ENCODE data around the gene VPS33A.
"Not testable (repeated sequence)": the region's sequence is repeated elsewhere in the genome, so short reads cannot be mapped to it uniquely, and the experiment has no call there.

VPS33A gene

GRCh38 chr12:122266230-122266901, at the start of gene VPS33A:
VPS33A (minus strand) TSS chr12:122266494; CDS start chr12:122266408, 86 bp downstream.
- DNase-seq: peak; percentile 92

- DNase-seq: no peak
Observed at GRCh38 chr12:122312926-122313325, 46.6 kb upstream of the VPS33A start.

GRCh38 chr12:122311696-122312095, 45.4 kb upstream of the VPS33A start:
- no peak for DNase-seq

DNA sequence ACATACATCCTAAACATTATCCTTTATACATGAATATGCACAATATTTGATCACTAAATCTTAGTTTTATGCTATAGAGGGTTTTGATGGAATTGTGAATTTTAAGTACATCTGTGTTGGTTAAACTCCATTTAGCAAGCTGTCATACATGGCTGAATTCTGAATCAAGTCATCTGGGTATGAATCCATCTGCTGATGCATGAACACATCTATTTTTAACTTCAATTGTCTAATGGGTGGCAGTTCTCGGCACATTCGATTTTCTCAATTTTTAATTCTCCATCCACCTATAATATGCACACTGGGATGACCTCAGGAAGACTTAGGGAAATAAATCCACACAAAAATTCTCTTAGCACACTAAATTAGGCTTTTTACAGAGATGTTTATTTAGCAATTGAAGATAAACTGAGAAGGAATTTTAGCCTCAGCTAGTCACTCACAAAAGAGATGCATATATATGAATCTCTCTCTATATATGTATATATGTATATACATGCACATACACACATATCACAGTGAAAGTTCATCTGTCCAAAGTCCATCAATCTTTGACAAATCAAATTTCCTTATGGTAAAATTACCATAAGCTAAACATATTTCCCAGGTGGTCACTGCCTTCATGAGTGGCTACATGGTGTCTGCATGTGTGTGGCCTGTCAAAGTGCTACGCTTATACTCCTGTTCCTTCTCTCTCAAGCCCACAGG, 44.5 kb upstream of the VPS33A start:
- no peak for DNase-seq

- DNase-seq: no peak
Observed at GRCh38 chr12:122309564-122310121, 43.3 kb upstream of the VPS33A start.

DNA sequence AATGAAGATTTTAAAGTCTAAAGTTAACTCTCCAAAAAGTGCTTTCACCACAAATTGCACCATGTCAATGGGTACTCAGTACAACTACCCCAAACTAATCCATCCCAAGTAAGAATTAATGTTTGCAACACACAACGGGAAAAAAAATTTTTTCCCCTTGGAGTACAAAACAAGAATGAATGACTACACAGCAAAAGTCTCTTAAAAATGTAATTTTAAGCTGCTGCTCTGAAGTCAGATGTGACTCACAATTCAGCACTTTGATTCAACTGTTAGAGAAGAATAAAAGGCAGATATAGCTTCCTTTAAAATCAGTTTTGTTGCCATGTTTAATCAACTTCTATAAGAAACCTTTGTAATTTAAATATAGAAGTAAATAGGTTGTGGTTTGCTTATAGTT, 42.5 kb upstream of the VPS33A start:
- no peak for DNase-seq

DNA sequence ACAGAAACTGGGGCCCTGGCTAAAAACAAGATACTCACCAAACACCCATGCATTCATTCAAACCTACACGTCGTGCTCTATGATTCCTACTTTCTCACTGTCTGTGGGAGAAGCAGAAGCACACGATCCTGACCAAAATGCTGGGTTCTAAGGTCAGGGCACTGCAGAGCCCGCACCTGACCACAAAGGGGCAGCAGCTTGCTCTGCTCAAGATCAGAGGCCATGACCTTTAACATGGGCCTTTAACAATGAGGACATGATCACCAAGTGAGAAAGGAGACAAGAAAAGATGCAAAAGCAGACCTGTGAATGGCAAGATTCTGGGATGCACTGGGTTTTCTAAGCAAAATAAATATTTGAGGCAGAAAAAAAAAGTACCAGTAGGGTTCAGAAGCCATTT, 40.1 kb upstream of the VPS33A start:
- DNase-seq: no peak

- DNase-seq: no peak
Observed at GRCh38 chr12:122304924-122305323, 38.6 kb upstream of the VPS33A start.

DNA sequence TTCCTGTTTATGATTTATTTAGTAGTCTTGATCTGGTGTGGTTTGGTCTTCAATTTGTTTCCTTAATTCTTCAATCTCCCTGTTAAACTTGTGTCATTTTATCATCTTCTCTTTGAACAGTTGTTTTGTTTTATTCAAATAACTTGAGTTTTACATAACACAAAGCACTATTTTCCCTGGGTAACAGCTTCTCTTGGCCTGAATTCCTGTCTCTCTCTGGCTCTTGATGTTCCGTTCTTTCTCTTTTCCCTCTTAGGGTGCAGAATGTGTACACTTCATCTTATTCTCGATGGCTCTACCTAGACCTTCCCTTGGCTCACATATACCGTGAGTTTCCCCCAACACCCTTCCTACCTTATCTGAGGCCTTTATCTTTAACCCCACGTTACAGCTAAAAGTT, 36.8 kb upstream of the VPS33A start:
- DNase-seq: no peak

DNA sequence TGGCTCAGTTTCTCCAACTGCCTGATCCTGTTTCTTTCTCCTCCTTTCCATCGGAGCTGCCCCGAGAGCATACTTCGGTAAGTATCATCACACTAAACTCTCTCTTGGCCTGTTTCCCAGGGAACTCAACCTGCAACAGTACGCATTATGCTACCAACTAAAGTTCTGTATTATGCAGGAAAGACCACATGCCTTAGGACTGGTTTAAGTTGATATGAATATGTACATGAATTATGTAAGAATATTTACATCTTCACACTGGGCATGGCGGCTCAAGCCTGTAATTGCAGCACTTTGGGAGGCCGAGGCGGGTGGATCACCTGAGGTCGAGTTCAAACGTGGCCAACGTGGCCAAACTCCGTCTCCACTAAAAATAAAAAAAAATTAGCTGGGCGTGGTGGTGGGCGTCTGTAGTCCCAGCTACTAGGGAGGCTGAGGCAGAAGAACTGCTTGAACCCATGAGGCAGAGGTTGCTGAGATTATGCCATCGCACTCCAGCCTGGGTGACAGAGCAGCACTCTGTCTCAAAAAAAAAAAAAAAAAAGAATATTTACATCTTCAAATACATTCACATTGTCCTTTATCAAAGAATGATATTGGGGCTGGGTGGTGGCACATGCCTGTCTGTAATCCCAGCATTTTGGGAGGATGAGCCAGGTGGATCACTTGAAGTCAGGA, 31.9 kb upstream of the VPS33A start:
- DNase-seq: no peak

DNA sequence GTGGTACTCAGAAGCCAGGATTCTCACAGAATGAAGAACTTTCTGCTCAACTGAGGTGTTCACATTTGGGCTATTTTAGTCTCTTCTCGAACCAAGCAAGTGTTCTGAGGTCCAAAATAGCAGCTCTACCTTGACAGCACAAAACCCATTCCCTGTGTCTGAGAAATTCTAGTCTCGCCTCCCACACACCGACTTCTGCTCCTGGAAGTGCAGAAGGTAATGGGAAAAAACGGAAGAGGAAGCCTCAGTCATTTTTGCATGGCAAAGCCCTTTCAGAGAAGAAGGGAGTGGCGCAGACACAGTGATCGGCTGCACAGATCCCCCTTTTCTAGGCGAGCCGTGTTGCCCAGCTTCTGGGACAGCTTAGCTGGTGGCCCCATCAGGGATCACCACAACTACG, 31.2 kb upstream of the VPS33A start:
- no peak for DNase-seq

- DNase-seq: no peak
Observed at GRCh38 chr12:122295877-122296276, 29.6 kb upstream of the VPS33A start.

DNA sequence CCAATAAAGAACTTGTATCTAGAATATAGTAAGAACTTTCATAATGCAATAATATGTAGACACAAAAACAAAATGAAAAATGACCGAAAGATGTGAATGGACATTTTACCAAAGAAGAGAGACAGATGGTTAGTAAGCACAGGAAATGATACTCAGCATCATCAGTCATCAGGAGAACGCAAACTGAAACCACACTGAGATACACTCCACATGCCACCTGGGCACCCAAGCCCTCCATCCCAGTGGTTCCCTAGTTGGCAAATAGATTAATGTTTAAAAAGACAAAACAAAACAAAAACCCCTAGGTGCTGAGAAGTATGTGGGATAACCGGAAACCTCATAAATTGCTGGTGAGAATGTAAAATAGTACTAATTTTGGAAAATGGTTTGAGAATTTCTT, 26.8 kb upstream of the VPS33A start:
- no peak for DNase-seq

DNA sequence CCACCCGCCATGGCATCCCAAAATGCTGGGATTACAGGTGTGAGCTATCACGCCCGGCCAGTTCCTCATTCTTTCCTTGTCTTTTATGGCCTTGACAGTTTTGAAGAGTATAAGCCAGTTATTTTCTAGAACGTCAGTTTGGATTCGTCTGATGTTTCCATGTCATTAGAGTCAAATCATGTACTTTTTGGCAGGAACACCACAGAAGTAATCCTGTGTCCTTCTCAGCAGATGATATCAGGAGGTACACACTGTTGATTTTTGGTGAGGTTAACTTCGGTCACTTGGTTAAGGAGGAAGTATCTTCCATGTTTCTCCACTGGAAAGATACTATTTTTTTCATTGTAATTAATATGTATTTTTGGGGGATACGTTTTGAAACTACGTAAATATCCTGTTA, 25.1 kb upstream of the VPS33A start:
- DNase-seq: no peak

GRCh38 chr12:122283680-122284079, 17.4 kb upstream of the VPS33A start:
- DNase-seq: no peak

GRCh38 chr12:122282061-122282460, 15.8 kb upstream of the VPS33A start:
- DNase-seq: no peak

- DNase-seq: no peak
Observed at GRCh38 chr12:122276242-122276641, 9.9 kb upstream of the VPS33A start.

DNA sequence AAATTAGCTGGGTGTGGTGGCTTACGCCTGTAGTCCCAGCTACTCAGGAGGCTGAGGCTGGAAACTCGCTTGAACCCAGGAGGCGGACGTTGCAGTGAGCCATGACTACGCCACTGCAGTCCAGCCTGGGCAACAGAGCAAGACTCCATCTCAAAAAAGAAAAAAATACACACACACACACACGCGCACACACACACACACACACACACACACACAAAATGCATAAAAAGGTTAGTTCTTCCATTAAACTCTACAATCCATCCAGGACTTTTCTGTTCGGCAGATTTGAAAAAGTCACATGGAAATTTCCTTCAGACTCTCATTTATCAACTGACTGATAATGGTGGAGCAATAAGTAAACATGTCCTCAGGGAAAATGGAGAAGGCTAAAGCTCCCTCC, 9.2 kb upstream of the VPS33A start:
- DNase-seq: no peak

- no peak for DNase-seq
Observed at GRCh38 chr12:122265886-122266229, 436 bp downstream of the VPS33A start.

- DNase-seq: no peak
Observed at GRCh38 chr12:122265476-122265875, 818 bp downstream of the VPS33A start.

GRCh38 chr12:122260735-122261134, 5.6 kb downstream of the VPS33A start:
- not testable (repeated sequence) for DNase-seq

DNA sequence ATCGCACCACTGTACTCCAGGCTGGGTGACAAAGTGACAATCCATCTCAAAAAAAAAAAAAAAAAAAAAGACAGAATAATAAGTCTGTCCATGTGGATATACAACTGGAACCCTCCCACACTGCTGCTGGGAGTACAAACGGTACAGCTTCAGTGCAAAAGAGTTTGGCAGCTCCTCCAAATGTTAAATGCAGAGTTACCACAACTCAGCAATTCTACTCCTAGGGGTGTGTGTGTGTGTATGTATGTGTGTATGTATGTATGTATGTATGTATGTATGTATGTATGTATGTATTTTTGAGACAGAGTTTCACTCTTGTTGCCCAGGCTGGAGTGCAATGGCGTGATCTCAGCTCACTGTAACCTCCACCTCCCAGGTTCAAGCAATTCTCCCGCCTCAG, 7.4 kb downstream of the VPS33A start:
- DNase-seq: not testable (repeated sequence)

DNA sequence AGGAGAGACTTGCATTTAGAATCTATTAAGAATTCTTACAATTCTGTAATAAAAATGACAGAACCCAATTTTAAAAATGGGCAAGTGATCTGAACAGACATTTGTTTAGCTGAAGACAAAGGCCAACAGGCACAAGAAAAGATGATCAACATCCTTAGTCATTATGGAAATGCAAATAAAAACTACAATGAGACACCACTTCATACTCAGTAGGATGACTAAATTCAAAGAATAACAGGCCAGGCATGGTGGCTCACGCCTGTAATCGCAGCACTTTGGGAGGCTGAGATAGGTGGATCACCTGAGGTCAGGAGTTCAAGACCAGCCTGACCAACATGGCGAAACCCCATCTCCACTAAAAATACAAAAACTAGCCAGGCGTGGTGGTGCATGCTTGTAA, 7.8 kb downstream of the VPS33A start:
- not testable (repeated sequence) for DNase-seq

- no peak for DNase-seq
Observed at GRCh38 chr12:122250536-122250935, 15.8 kb downstream of the VPS33A start.
